ENCODE data around the gene OCIAD2. TPM values are rescaled to one million over a fixed set of nuclear protein-coding genes. Genes with fewer than 3 reads are reported as not detected.
"Not testable (repeated sequence)": the region's sequence is repeated elsewhere in the genome, so short reads cannot be mapped to it uniquely, and the experiment has no call there.

Gene OCIAD2
- total RNA-seq, 6 experiments from 2014 or later = 1.0 to 17.3 (median 2.3) TPM

GRCh38 chr4:48891028-48891619, 15.4 kb downstream of the OCIAD2 start:
- peaks cover 5% of the 10 kb centered on the region for H3K27me3 Mint-ChIP-seq (ENCODE audit: insufficient read depth)
- H3K4me3 Mint-ChIP-seq = no peak overlapping the region
- no peaks in the 10 kb centered on the region for H3K4me1 Mint-ChIP-seq (ENCODE audit: low read depth)
- no peak for TF ChIP-seq CTCF (IDR thresholded peaks at IDR 0.05)
- H3K36me3 Mint-ChIP-seq (ENCODE audit: low read depth) = no peaks in the 10 kb centered on the region
- no peak overlapping the region for H3K27ac Mint-ChIP-seq
- no peaks in the 10 kb centered on the region for H3K9me3 Mint-ChIP-seq
- no peak for DNase-seq

GRCh38 chr4:48889750-48890149, 16.8 kb downstream of the OCIAD2 start:
- not testable (repeated sequence) for H3K36me3 Mint-ChIP-seq (ENCODE audit: low read depth); H3K4me1 Mint-ChIP-seq (ENCODE audit: low read depth); DNase-seq; H3K9me3 Mint-ChIP-seq; H3K4me3 Mint-ChIP-seq; H3K27me3 Mint-ChIP-seq (ENCODE audit: insufficient read depth); H3K27ac Mint-ChIP-seq

- not testable (repeated sequence) for H3K27ac Mint-ChIP-seq
Measured at GRCh38 chr4:48881646-48882045, 24.9 kb downstream of the OCIAD2 start.

GRCh38 chr4:48879561-48880442, 26.8 kb downstream of the OCIAD2 start:
- Mint-ChIP-seq H3K36me3 (ENCODE audit: low read depth) (no peaks in the 10 kb centered on the region), H3K4me3 (no peak overlapping the region), H3K27ac (no peak overlapping the region), H3K27me3 (ENCODE audit: insufficient read depth) (no peaks in the 10 kb centered on the region), H3K4me1 (ENCODE audit: low read depth) (no peaks in the 10 kb centered on the region), H3K9me3 (no peaks in the 10 kb centered on the region)
- no peak for DNase-seq
- TF ChIP-seq CTCF (IDR thresholded peaks at IDR 0.05) = no peak

More at GRCh38 chr4:48881646-48882045, 24.9 kb downstream of the OCIAD2 start:
- DNase-seq; H3K27me3 Mint-ChIP-seq (ENCODE audit: insufficient read depth); H3K9me3 Mint-ChIP-seq; H3K36me3 Mint-ChIP-seq (ENCODE audit: low read depth); H3K4me1 Mint-ChIP-seq (ENCODE audit: low read depth); H3K4me3 Mint-ChIP-seq: not testable (repeated sequence)

- no peak for DNase-seq
- Mint-ChIP-seq H3K27ac (no peak overlapping the region), H3K4me1 (ENCODE audit: low read depth) (no peaks in the 10 kb centered on the region), H3K9me3 (no peaks in the 10 kb centered on the region), H3K4me3 (no peak overlapping the region), H3K36me3 (ENCODE audit: low read depth) (no peaks in the 10 kb centered on the region; the same call in 1 of the 2 replicates), H3K27me3 (ENCODE audit: insufficient read depth) (no peaks in the 10 kb centered on the region)
- TF ChIP-seq CTCF (IDR thresholded peaks at IDR 0.05) = no peak
Measured at GRCh38 chr4:48877827-48878535, 28.6 kb downstream of the OCIAD2 start.

GRCh38 chr4:48864696-48865095, 41.9 kb downstream of the OCIAD2 start:
- not testable (repeated sequence) for H3K27me3 Mint-ChIP-seq (ENCODE audit: insufficient read depth); H3K4me3 Mint-ChIP-seq; H3K27ac Mint-ChIP-seq; H3K9me3 Mint-ChIP-seq; DNase-seq; H3K4me1 Mint-ChIP-seq (ENCODE audit: low read depth)
- peaks cover 32% of the 10 kb centered on the region for H3K36me3 Mint-ChIP-seq (ENCODE audit: low read depth)

- Mint-ChIP-seq H3K27ac (no peak overlapping the region), H3K4me1 (ENCODE audit: low read depth) (no peaks in the 10 kb centered on the region), H3K36me3 (ENCODE audit: low read depth) (peaks cover 29% of the 10 kb centered on the region), H3K4me3 (no peak overlapping the region), H3K9me3 (peaks cover 4% of the 10 kb centered on the region; the same call in 1 of the 2 replicates), H3K27me3 (ENCODE audit: insufficient read depth) (no peaks in the 10 kb centered on the region)
- DNase-seq = no peak
- no peak for TF ChIP-seq CTCF (IDR thresholded peaks at IDR 0.05)
Measured at GRCh38 chr4:48863728-48864127, 42.8 kb downstream of the OCIAD2 start.

Data from HFFc6 (cell line).